HTR-8/SVneo (cell line): Measurements from ENCODE around the gene FBXW11.
"Not testable (repeated sequence)": the region's sequence is repeated elsewhere in the genome, so short reads cannot be mapped to it uniquely, and the experiment has no call there.

ENCODE experiments used
- DNase-seq: peaks from one replicate; pipeline ENCODE4 v3.0.0; 2011; ENCODE audit warnings: low spot score, mixed read lengths; ENCODE audit not compliant: insufficient read length
- FAIRE-seq: peaks from 2 replicates; lab custom pipeline; 2011; peaks lifted over from hg19 to GRCh38; lab: Jason Lieb, UNC

Gene FBXW11

GRCh38 chr5:172028167-172028566 is 21.7 kb upstream of the FBXW11 start:
- FAIRE-seq (no peak), DNase-seq (no peak)

GRCh38 chr5:172020110-172020786 is 13.8 kb upstream of the FBXW11 start:
- DNase-seq: not testable (repeated sequence)

GRCh38 chr5:172015346-172015745 is 8.9 kb upstream of the FBXW11 start:
- no peak for DNase-seq
- FAIRE-seq: no peak

More at GRCh38 chr5:172020110-172020786, 13.8 kb upstream of the FBXW11 start:
- not testable (repeated sequence) for FAIRE-seq

- no peak for DNase-seq
- no peak for FAIRE-seq
These were observed 3.8 kb upstream of the FBXW11 start for GRCh38 chr5:172010278-172010677.

GRCh38 chr5:172009536-172010270 is 3.3 kb upstream of the FBXW11 start:
- FAIRE-seq (no peak), DNase-seq (no peak)

- DNase-seq: no peak
- no peak for FAIRE-seq
These were observed 2.3 kb upstream of the FBXW11 start for GRCh38 chr5:172008689-172009141.

- FAIRE-seq (no peak), DNase-seq (no peak)
These were observed 1.6 kb upstream of the FBXW11 start for GRCh38 chr5:172008111-172008455.

GRCh38 chr5:172007175-172008110 is 1.0 kb upstream of the FBXW11 start:
- FAIRE-seq (no peak), DNase-seq (no peak)

GRCh38 chr5:172005708-172006320 is 624 bp downstream of the FBXW11 start:
- no peak for FAIRE-seq
- DNase-seq: no peak

- FAIRE-seq: no peak
- DNase-seq: no peak
These were observed 1.6 kb downstream of the FBXW11 start for GRCh38 chr5:172004824-172005237.

GRCh38 chr5:172003746-172004145 is 2.7 kb downstream of the FBXW11 start:
- no peak for FAIRE-seq
- DNase-seq: no peak

GRCh38 chr5:172002840-172003512 is 3.5 kb downstream of the FBXW11 start:
- FAIRE-seq (no peak), DNase-seq (no peak)

GRCh38 chr5:172002310-172002709 is 4.1 kb downstream of the FBXW11 start:
- no peak for FAIRE-seq
- DNase-seq: no peak

- no peak for DNase-seq
- FAIRE-seq: no peak
These were observed 6.6 kb downstream of the FBXW11 start for GRCh38 chr5:171999877-172000276.

GRCh38 chr5:171999100-171999499 is 7.3 kb downstream of the FBXW11 start:
- DNase-seq: no peak

GRCh38 chr5:171997011-171997410 is 9.4 kb downstream of the FBXW11 start:
- DNase-seq: no peak
- FAIRE-seq: no peak

More at GRCh38 chr5:171999100-171999499, 7.3 kb downstream of the FBXW11 start:
- FAIRE-seq: no peak

- DNase-seq (no peak), FAIRE-seq (no peak)
These were observed 13.6 kb downstream of the FBXW11 start for GRCh38 chr5:171992813-171993212.

GRCh38 chr5:171992305-171992704 is 14.1 kb downstream of the FBXW11 start:
- no peak for FAIRE-seq
- DNase-seq: no peak

- no peak for DNase-seq
- FAIRE-seq: no peak
These were observed 15.8 kb downstream of the FBXW11 start for GRCh38 chr5:171990713-171991015.
